ENCODE measurements around the gene ZBTB44.

DNA sequence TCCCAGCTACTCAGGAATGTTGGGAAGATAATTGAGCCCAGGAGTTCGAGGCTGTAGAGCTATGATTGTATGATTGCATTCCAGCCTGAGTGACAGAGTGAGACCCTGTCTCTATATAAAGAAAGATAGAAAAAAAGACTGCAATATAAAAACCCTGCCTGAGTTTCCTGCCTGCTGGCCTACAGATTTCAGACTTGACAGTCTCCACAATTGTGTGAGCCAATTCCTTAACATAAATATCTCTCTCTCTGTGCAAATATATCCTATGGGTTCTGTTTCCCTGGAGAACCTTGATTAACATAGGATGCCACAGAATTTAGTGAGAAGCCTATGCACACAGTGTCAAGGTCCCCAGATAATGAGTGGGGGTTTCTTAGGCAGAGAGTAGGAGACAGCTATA, 32.5 kb upstream of the ZBTB44 start:
- TF ChIP-seq, protein P1, sequence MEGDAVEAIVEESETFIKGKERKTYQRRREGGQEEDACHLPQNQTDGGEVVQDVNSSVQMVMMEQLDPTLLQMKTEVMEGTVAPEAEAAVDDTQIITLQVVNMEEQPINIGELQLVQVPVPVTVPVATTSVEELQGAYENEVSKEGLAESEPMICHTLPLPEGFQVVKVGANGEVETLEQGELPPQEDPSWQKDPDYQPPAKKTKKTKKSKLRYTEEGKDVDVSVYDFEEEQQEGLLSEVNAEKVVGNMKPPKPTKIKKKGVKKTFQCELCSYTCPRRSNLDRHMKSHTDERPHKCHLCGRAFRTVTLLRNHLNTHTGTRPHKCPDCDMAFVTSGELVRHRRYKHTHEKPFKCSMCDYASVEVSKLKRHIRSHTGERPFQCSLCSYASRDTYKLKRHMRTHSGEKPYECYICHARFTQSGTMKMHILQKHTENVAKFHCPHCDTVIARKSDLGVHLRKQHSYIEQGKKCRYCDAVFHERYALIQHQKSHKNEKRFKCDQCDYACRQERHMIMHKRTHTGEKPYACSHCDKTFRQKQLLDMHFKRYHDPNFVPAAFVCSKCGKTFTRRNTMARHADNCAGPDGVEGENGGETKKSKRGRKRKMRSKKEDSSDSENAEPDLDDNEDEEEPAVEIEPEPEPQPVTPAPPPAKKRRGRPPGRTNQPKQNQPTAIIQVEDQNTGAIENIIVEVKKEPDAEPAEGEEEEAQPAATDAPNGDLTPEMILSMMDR (IDR thresholded peaks at IDR 0.05): no peak
- no peak for TF ChIP-seq REST (IDR thresholded peaks at IDR 0.05; ENCODE audit: insufficient read depth in 1 of 2, low read depth in 2 of 2, low read length in 1 of 2)
- TF ChIP-seq POLR2AphosphoS5 (IDR thresholded peaks at IDR 0.05; ENCODE audit: low read depth, low read length): no peak
